Smooth muscle cell (in vitro differentiated cells): Measurements from ENCODE around the gene CYSTM1. TPM values are rescaled to one million over a fixed set of nuclear protein-coding genes. Genes with fewer than 3 reads are reported as not detected.

Experiments used
- DNase-seq: peaks from one replicate; lab custom pipeline; 2025; ENCODE audit not compliant: unreplicated experiment; lab: John Stamatoyannopoulos, UW
- H2AFZ ChIP-seq: fragments of 200-600 bp; sonication (generic); 2 replicates; pipeline ENCODE4 v1.6.0; 2016; ENCODE audit warnings: antibody characterized with exemption, low read depth, mild to moderate bottlenecking
- H3F3A ChIP-seq: fragments of 200-600 bp; sonication (generic); 2 replicates; pipeline ENCODE4 v1.6.0; 2017; ENCODE audit warnings: antibody characterized with exemption, low read depth
- H3K27ac ChIP-seq: fragments of 200-600 bp; sonication (generic); 2 replicates; pipeline ENCODE4 v1.5.1; 2016; ENCODE audit warnings: low read depth, mild to moderate bottlenecking
- H3K27me3 ChIP-seq: fragments of 200-600 bp; sonication (generic); 2 replicates; pipeline ENCODE4 v1.6.1; 2016; ENCODE audit warnings: low read depth, mild to moderate bottlenecking
- H3K36me3 ChIP-seq: fragments of 200-600 bp; sonication (generic); 2 replicates; pipeline ENCODE4 v1.5.1; 2016; ENCODE audit warnings: low read depth
- H3K4me1 ChIP-seq: fragments of 200-600 bp; sonication (generic); 2 replicates; pipeline ENCODE4 v1.5.1; 2016; ENCODE audit warnings: low read depth
- H3K4me2 ChIP-seq: fragments of 200-600 bp; sonication (generic); 2 replicates; pipeline ENCODE4 v1.6.0; 2016; ENCODE audit warnings: mild to moderate bottlenecking
- H3K4me3 ChIP-seq: fragments of 200-600 bp; sonication (generic); 2 replicates; pipeline ENCODE4 v1.5.1; 2016; ENCODE audit warnings: mild to moderate bottlenecking
- H3K79me2 ChIP-seq: fragments of 200-600 bp; sonication (generic); 2 replicates; pipeline ENCODE4 v1.6.0; 2016; ENCODE audit warnings: low read depth, mild to moderate bottlenecking
- H3K9ac ChIP-seq: fragments of 200-600 bp; sonication (generic); 2 replicates; pipeline ENCODE4 v1.6.0; 2016; ENCODE audit warnings: low read depth
- H3K9me3 ChIP-seq: fragments of 200-600 bp; sonication (generic); replicated peaks from 2 replicates; pipeline ENCODE4 v1.5.1; 2016; ENCODE audit warnings: low read depth
- H4K20me1 ChIP-seq: fragments of 200-600 bp; sonication (generic); 2 replicates; pipeline ENCODE4 v1.6.0; 2016; ENCODE audit warnings: low read depth
- CTCF ChIP-seq: fragments of 200-600 bp; sonication (generic); IDR thresholded peaks from 2 replicates; pipeline ENCODE4 v1.5.1; 2017; ENCODE audit warnings: borderline replicate concordance, mild to moderate bottlenecking, antibody characterized with exemption; ENCODE audit not compliant: insufficient read depth, poor library complexity, severe bottlenecking
- WGBS: methylation state at CpG from one replicate; pipeline ENCODE4 v1.1.7; 2016; ENCODE audit warnings: low lambda C conversion rate; 5-methylcytosine and 5-hydroxymethylcytosine counted together
- polyA plus RNA-seq: library from polyadenylated mRNA; unstranded; fragments of >200 nt; fragmentation: Nextera tagmentation; extraction: Ambion mirVana; gene quantifications from 2 replicates; pipeline ENCODE4 v1.2.1, GENCODE V29; 2016
- total RNA-seq: library from RNA; depleted of rRNA; stranded (reverse); fragments of >200 nt; gene quantifications from 2 replicates; pipeline ENCODE4 v1.2.3, GENCODE V29; 2014

CYSTM1 gene
- total and polyA plus RNA-seq, 2 experiments from 2014 or later: 23.5 to 45.6 TPM

GRCh38 chr5:140143521-140144258, 31.3 kb upstream of the CYSTM1 start:
- no peak for DNase-seq
- Histone ChIP-seq H3K36me3 (no peaks in the 10 kb centered on the region), H3K9me3 (no peaks in the 10 kb centered on the region), H3K27ac (no peak overlapping the region), H3K79me2 (no peaks in the 10 kb centered on the region), H3K9ac (no peak overlapping the region), H3F3A (no peaks in the 10 kb centered on the region), H3K4me3 (no peak overlapping the region), H4K20me1 (peaks cover 90% of the 10 kb centered on the region), H3K27me3 (peaks cover 37% of the 10 kb centered on the region), H2AFZ (no peak overlapping the region), H3K4me1 (peaks cover 6% of the 10 kb centered on the region), H3K4me2 (no peak overlapping the region)
- no peak for TF ChIP-seq CTCF
- WGBS: 86% methylated on average over 3 of the region's 3 CpGs

GRCh38 chr5:140145256-140145655, 29.7 kb upstream of the CYSTM1 start:
- H3K36me3 ChIP-seq: no peaks in the 10 kb centered on the region
- no peak overlapping the region for H3K4me3 ChIP-seq
- no peaks in the 10 kb centered on the region for H3K9me3 ChIP-seq
- H3F3A ChIP-seq: no peaks in the 10 kb centered on the region
- no peaks in the 10 kb centered on the region for H3K79me2 ChIP-seq
- no peak overlapping the region for H3K27ac ChIP-seq
- peaks cover 38% of the 10 kb centered on the region for H3K27me3 ChIP-seq
- WGBS: 75% methylated on average over 3 of the region's 3 CpGs
- peak overlapping the region; percentile 88 for H3K4me2 ChIP-seq
- DNase-seq: no peak
- H4K20me1 ChIP-seq: peaks cover 95% of the 10 kb centered on the region
- TF ChIP-seq CTCF: no peak
- H3K9ac ChIP-seq: no peak overlapping the region
- peaks cover 6% of the 10 kb centered on the region for H3K4me1 ChIP-seq
- H2AFZ ChIP-seq: no peak overlapping the region

- H3K27ac ChIP-seq: no peak overlapping the region
- TF ChIP-seq CTCF: peak; percentile 75
- H3K4me2 ChIP-seq: peak overlapping the region; percentile 88
- peaks cover 38% of the 10 kb centered on the region for H3K27me3 ChIP-seq
- peak; percentile 41 for DNase-seq
- H3K9me3 ChIP-seq: no peaks in the 10 kb centered on the region
- H2AFZ ChIP-seq: no peak overlapping the region
- peaks cover 90% of the 10 kb centered on the region for H4K20me1 ChIP-seq
- H3K4me3 ChIP-seq: peak overlapping the region; percentile 51
- H3K9ac ChIP-seq: no peak overlapping the region
- no peaks in the 10 kb centered on the region for H3K36me3 ChIP-seq
- H3K4me1 ChIP-seq: peaks cover 6% of the 10 kb centered on the region
- H3K79me2 ChIP-seq: no peaks in the 10 kb centered on the region
- 6% methylated on average over 53 of the region's 64 CpGs for WGBS
- H3F3A ChIP-seq: no peaks in the 10 kb centered on the region
Observed at GRCh38 chr5:140145818-140146522, 29.0 kb upstream of the CYSTM1 start.
